Right atrium auricular region (tissue), 2 donors: ENCODE measurements around the gene EPB41L4A. TPM values are rescaled to one million over a fixed set of nuclear protein-coding genes. Genes with fewer than 3 reads are reported as not detected.

Source experiments
- DNase-seq: peaks from one replicate; pipeline ENCODE4 v3.0.0-alpha.2; 2019; ENCODE audit warnings: low spot score
- H3K27ac ChIP-seq, 2 donors: fragments of 200-600 bp; sonication (generic); 1 replicate in 1 of 2; 2 replicates in 1 of 2; pipeline ENCODE4 v1.5.1; 2016 to 2019
- H3K27me3 ChIP-seq, 2 donors: fragments of 200-600 bp; sonication (generic); one replicate each; pipeline versions ENCODE4 v1.5.1 to v1.6.0; 2017 to 2019
- H3K36me3 ChIP-seq: fragments of 200-600 bp; sonication (generic); one replicate; pipeline ENCODE4 v1.5.1; 2016
- H3K4me1 ChIP-seq, 2 donors: fragments of 200-600 bp; sonication (generic); one replicate each; pipeline versions ENCODE4 v1.5.1 to v1.6.0; 2017 to 2019
- H3K4me3 ChIP-seq, 2 donors: fragments of 200-600 bp; sonication (generic); 1 replicate in 1 of 2; 2 replicates in 1 of 2; pipeline ENCODE4 v1.5.1; 2017 to 2019; ENCODE audit warnings: mild to moderate bottlenecking in 1 of 2, moderate library complexity in 1 of 2
- H3K9me3 ChIP-seq, 2 donors: fragments of 200-600 bp; sonication (generic); one replicate each; pipeline ENCODE4 v1.5.1; 2019
- total RNA-seq, 2 donors: library from RNA; depleted of rRNA; stranded (reverse); fragments of >200 nt; gene quantifications; one replicate each; pipeline ENCODE4 v1.1.0, GENCODE V29; 2016
- TF ChIP-seq, protein P1 (sequence below), 2 donors: fragments of 200-600 bp; sonication (generic); IDR thresholded peaks; one replicate each; pipeline ENCODE4 v1.5.1; 2019; ENCODE audit warnings: antibody characterized with exemption in 2 of 2

The EPB41L4A gene
- total RNA-seq, 2 donors from 2014 or later, result 13.8 to 17.9 TPM

DNA sequence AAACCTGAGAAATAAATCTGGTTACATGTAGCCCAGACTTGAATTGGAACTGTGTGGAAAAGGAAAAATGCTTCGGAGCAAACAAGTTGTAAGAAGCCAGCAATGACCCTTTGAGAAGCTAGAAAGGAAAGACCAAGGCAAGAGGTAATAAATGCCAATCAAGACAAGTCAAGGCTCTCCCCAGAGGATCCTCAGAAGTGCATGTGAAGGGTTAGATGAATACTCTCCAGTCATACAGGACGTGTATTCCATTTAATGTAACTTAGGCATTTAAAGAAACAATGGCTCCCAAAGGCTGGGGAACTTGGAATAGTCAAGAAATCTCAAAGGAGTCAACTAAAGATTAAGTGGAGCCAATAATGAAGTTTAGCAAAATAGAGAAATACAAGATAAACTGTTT lies 36.2 kb downstream of the EPB41L4A start:
- Histone ChIP-seq H3K36me3 (no peaks in the 10 kb centered on the region), H3K9me3 (no peaks in the 10 kb centered on the region), H3K27ac (no peak overlapping the region), H3K27me3 (no peaks in the 10 kb centered on the region), H3K4me1 (peaks cover 0 to 34% of the 10 kb centered on the region in 2 donors), H3K4me3 (no peak overlapping the region)
- TF ChIP-seq, protein P1, sequence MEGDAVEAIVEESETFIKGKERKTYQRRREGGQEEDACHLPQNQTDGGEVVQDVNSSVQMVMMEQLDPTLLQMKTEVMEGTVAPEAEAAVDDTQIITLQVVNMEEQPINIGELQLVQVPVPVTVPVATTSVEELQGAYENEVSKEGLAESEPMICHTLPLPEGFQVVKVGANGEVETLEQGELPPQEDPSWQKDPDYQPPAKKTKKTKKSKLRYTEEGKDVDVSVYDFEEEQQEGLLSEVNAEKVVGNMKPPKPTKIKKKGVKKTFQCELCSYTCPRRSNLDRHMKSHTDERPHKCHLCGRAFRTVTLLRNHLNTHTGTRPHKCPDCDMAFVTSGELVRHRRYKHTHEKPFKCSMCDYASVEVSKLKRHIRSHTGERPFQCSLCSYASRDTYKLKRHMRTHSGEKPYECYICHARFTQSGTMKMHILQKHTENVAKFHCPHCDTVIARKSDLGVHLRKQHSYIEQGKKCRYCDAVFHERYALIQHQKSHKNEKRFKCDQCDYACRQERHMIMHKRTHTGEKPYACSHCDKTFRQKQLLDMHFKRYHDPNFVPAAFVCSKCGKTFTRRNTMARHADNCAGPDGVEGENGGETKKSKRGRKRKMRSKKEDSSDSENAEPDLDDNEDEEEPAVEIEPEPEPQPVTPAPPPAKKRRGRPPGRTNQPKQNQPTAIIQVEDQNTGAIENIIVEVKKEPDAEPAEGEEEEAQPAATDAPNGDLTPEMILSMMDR (IDR thresholded peaks at IDR 0.05), result no peak
- DNase-seq, result no peak

GRCh38 chr5:112381521-112381920 lies 37.6 kb downstream of the EPB41L4A start:
- no peak overlapping the region for H3K27ac ChIP-seq
- no peaks in the 10 kb centered on the region for H3K9me3 ChIP-seq
- H3K4me3 ChIP-seq, result no peak overlapping the region
- TF ChIP-seq, protein P1 (IDR thresholded peaks at IDR 0.05), result no peak
- H3K36me3 ChIP-seq, result no peaks in the 10 kb centered on the region
- peaks cover 0 to 32% of the 10 kb centered on the region in 2 donors for H3K4me1 ChIP-seq
- H3K27me3 ChIP-seq, result no peaks in the 10 kb centered on the region
- no peak for DNase-seq

DNA sequence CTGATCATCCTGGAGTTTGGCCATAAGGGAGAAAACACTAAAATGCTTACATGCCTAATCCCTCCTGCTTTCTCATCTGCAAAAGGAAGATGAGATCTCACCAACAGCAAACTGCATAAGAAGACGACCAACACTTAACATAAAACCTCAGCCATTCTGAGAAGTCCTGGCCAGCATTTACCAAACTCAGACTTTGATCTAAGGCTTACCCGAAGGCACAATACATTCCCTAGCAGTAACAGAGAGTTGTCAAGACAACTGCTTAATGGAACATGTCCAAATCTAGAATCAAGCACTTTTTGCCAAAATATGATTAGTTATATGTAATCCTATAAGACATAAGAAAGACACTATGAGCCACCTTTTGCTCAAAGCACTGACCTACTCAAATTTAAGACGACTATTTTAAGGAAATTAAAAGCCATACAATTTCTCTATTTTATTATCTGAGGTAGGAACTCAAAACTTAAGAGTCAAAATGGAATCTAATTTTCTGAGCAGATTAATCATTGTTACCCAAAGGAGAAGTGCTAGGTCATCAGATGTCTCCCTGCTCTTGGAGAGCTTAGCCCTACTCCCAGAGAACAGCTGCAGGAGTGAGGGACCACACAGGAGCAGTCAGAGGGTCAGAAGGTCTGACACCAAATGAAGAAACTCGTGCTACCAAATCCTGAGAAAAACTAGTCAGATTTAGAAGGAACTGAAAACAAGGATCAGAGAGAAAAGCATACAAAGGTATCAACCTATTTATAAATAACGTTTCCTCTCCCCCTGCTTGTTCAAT lies 39.3 kb downstream of the EPB41L4A start:
- no peaks in the 10 kb centered on the region for H3K36me3 ChIP-seq
- TF ChIP-seq, protein P1 (IDR thresholded peaks at IDR 0.05), result no peak
- no peak overlapping the region for H3K4me3 ChIP-seq
- no peaks in the 10 kb centered on the region for H3K9me3 ChIP-seq
- no peak for DNase-seq
- H3K27me3 ChIP-seq, result no peaks in the 10 kb centered on the region
- H3K4me1 ChIP-seq, result peaks cover 0 to 36% of the 10 kb centered on the region in 2 donors
- no peak overlapping the region for H3K27ac ChIP-seq

GRCh38 chr5:112374818-112375217 lies 44.3 kb downstream of the EPB41L4A start:
- H3K4me3 ChIP-seq, result no peak overlapping the region
- no peaks in the 10 kb centered on the region for H3K36me3 ChIP-seq
- H3K4me1 ChIP-seq, result peaks cover 0 to 42% of the 10 kb centered on the region in 2 donors
- no peaks in the 10 kb centered on the region for H3K27me3 ChIP-seq
- H3K9me3 ChIP-seq, result no peaks in the 10 kb centered on the region
- TF ChIP-seq, protein P1 (IDR thresholded peaks at IDR 0.05), result no peak
- H3K27ac ChIP-seq, result no peak overlapping the region
- no peak for DNase-seq

GRCh38 chr5:112374356-112374755 lies 44.7 kb downstream of the EPB41L4A start:
- H3K27ac ChIP-seq, result no peak overlapping the region
- no peaks in the 10 kb centered on the region for H3K9me3 ChIP-seq
- H3K4me3 ChIP-seq, result no peak overlapping the region
- no peaks in the 10 kb centered on the region for H3K27me3 ChIP-seq
- TF ChIP-seq, protein P1 (IDR thresholded peaks at IDR 0.05), result no peak
- no peaks in the 10 kb centered on the region for H3K36me3 ChIP-seq
- DNase-seq, result no peak
- peaks cover 0 to 44% of the 10 kb centered on the region in 2 donors for H3K4me1 ChIP-seq
